Measurements from ENCODE around the gene ANXA8.
"Not testable (repeated sequence)": the region's sequence is repeated elsewhere in the genome, so short reads cannot be mapped to it uniquely, and the experiment has no call there.

- not testable (repeated sequence) for TF ChIP-seq REST (IDR thresholded peaks at IDR 0.05; ENCODE audit: insufficient read depth in 1 of 2, low read depth in 2 of 2, low read length in 1 of 2); CTCF (IDR thresholded peaks at IDR 0.05); POLR2AphosphoS5 (IDR thresholded peaks at IDR 0.05; ENCODE audit: low read depth, low read length); SIN3A (IDR thresholded peaks at IDR 0.05; ENCODE audit: borderline replicate concordance, insufficient read depth, low read depth, low read length)
Measured at GRCh38 chr10:47489630-47490029, 5.7 kb upstream of the ANXA8 start.

Data from Panc1 (cell line).